HG03571 (cell line): Measurements from ENCODE around the gene GMCL2.
"Not testable (repeated sequence)": the region's sequence is repeated elsewhere in the genome, so short reads cannot be mapped to it uniquely, and the experiment has no call there.

Experiments used
- ATAC-seq: cut with Tn5 transposase; IDR thresholded peaks from one replicate; pipeline ENCODE4 v1.9.1; 2021; ENCODE audit not compliant: unreplicated experiment

Gene GMCL2, protein sequence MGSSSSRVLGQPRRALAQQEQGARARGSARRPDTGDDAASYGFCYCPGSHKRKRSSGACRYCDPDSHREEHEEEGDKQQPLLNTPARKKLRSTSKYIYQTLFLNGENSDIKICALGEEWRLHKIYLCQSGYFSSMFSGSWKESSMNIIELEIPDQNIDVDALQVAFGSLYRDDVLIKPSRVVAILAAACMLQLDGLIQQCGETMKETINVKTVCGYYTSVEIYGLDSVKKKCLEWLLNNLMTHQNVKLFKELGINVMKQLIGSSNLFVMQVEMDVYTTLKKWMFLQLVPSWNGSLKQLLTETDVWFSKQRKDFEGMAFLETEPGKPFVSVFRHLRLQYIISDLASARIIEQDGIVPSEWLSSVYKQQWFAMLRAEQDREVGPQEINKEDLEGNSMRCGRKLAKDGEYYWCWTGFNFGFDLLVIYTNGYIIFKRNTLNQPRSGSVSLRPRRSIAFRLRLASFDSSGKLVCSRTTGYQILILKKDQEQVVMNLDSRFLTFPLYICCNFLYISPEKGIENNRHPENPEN

DNA sequence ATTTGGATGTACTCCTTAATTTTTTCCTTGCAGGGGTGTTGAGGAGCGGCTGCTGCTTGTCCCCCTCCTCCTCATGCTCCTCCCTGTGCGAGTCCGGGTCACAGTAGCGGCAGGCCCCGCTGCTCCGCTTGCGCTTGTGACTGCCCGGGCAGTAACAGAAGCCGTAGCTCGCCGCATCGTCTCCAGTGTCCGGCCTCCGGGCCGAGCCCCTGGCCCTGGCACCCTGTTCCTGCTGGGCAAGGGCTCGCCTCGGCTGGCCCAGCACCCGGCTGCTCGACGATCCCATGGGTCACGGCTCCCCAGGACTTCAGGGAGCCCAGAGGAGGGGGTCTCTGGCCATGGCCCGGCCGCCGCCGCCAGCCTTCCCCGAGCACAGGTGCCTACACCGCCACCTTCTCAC lies at the start of gene GMCL2:
GMCL2 (minus strand) TSS at position 358 of the 400 bp plus-strand sequence; CDS start at position 286, 72 bp downstream.
- no peak for ATAC-seq

DNA sequence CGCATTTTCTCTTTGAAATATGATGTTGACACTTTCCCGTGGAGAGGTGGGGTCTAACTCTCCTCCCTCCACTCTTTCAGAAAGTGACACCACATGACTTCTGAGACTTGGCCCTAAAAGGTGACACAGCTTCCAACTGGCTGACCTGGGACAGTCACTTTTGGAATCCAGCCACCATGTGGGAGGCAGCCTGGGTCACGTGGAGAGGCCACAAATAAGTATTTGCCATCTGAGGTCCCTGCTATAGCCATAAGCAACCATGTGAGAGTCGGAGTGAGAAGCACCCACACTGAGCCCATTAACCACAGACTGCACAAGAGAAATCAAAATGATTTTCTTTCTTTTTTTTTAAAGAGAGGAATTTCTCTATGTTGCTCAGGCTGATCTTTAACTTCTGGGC lies 49.5 kb upstream of the GMCL2 start:
- ATAC-seq = no peak

DNA sequence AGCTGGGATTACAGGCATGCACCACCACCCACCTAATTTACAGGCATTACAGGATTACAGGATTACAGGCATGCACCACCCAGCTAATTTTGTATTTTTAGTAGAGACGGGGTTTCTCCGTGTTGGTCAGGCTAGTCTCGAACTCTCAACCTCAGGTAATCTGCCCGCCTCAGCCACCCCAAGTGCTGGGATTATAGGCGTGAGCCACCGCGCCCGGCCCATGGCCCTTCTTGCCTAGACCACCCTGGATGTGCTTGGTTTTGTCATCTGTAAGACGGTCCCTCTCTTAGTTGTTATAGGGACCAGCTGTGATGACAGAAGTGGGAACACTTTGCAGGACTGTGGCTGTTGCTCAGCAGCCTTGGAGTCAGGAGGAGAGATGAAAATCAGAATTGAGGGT lies 49.0 kb upstream of the GMCL2 start:
- no peak for ATAC-seq

DNA sequence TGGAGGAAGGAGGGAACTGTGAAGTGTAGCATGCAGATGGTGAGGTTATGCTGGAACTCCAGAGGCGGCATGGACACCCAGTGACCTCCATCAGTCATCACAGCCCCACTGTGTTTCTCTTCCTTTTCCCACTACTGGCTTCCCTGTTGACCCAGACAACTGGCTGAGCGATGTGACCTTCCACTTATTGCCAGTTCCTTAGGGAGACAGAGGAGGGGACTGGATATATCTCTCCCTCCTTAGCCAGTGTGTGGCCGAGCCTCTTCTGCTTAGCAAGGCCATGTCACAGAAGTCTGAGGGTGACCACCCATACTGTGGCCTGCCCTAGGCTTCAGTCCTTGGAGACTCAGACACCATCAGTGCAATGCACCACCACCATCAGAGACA lies 48.4 kb upstream of the GMCL2 start:
- no peak for ATAC-seq

DNA sequence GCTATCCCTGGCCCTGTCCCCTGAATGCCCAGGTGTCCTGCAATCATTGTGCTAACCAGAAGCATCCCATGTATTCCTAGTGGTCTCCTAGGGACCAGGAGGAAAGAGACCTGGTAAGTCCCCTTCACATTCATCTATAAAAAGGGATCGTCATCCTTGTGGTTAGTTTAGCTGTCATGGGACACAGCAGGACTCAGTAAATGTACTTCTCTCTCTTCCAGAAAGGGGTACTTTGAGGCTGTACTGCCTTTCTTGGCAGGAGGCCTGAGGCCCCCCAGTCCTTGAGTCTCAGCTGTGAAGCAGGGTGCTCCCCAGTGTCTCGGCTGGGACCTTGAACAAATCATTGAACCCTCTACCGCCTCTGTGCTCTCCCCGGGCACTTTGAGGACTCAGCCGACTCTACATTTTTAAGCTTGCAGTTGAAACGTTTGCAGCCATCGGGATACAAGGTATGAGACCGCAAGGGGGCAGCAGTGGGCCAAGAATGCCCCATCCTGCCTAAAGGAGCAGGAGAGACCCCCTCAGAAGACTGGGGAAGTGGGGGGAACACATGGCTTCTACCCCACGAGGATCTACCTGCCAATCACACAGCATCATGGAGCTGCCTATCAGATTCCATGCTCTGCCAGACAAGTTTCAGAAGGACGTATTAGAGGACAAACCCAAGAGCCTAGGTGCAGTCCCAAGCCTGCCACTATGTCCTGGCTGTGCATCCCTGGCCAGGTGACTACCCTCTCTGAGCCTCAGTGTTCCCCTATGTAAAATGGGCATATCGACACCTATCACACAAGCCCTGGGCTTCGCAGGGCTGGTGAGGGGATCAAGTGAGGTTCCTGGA lies 47.8 kb upstream of the GMCL2 start:
- ATAC-seq = no peak

DNA sequence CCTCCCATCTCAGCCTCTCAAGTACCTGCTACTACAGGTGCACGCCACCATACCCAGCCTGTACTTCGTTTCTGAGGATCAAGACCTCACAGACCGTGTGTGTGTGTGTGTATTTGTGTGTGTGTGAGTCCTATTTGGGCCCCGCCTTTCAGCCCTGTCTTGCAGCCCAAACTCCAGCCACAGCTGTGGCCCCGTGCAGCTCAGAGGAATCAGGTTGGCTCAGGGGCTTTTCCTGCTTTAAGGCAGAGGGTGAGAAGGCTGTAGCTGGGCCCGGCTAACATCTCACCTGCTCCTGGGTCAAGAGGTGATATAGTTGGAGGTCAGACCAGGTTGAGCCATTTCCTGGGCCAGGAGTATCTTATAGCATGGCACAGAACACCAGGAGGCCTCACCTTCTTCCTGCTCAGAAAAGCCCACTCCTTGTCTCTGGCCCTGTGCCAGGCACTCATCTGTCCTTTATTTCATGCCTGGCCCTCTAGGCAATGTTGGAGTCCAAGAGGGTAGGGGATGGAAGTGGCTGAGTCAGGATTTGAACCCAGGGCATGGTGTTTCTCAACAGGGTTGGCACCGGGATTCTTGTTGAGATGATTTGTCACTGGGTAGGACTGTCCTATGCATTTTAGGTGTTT lies 47.1 kb upstream of the GMCL2 start:
- ATAC-seq = no peak

DNA sequence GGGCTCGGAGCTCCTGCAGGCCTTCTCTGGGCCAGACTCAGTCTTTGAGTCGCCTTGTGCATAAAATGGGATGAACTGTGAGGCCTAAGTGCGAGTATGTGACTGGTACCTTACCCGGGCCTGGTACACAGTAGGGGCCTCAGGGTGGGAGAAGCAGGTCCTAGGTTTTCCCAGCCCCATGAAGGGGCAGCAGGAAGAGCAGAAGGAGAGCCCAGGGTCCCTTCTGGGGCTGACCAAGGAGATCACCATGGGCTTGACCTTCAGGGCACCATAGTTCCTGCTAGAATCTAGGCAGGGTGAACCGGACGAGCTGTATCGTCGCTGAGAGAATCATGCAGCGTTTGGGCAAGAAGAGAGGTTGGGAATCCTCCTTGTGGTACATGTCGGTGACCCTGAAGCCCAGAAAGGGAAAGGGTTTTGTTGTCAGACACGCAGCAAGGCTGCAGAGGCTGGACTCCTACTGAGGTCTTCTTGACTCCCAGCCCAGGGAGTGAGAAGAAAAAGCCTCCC lies 45.8 kb upstream of the GMCL2 start:
- no peak for ATAC-seq

DNA sequence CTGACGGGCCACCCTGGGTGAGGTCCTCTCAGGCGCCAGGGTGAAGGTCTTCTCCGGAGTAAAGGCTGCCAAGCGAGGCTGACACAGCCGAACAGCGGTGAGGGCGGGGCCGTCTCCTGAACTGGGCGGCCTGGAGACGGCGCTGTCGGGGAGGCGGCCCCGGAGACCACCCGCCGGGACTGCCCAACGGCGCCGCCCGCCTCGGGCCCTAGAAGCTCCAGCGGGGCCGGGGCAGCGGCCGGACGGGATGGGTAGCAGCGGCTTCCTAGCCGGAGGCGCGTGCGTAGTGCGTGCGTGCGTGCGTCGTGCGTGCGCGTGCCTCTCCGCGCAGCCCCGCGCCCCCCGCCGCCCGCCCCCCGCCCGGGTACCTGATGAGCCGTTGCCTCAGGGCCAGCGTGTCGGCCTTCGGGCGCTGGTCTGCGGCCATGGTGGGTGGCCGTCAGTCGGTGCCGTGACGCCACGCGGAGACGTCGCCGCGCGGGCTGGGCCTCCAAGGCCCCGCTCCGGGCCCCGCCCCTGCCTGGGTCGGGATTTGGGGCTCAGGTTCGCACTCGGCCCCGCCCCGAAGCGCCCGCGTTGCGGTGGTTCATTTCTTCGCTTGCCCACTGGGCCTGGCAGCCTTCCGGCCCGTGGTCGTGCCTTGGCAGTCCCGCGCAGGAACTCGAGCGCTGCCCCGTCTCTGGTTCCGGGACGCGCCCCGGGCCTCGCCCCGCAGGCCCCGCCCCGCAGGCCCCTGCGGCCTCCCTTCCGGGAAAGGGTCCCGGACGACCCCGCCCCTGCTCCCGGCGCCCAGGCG lies 45.2 kb upstream of the GMCL2 start, which contains the start of gene PHYKPL:
PHYKPL (minus strand) TSS at position 679 of the 796 bp plus-strand sequence; CDS start at position 427, 252 bp downstream.
- ATAC-seq = peak; percentile 63

DNA sequence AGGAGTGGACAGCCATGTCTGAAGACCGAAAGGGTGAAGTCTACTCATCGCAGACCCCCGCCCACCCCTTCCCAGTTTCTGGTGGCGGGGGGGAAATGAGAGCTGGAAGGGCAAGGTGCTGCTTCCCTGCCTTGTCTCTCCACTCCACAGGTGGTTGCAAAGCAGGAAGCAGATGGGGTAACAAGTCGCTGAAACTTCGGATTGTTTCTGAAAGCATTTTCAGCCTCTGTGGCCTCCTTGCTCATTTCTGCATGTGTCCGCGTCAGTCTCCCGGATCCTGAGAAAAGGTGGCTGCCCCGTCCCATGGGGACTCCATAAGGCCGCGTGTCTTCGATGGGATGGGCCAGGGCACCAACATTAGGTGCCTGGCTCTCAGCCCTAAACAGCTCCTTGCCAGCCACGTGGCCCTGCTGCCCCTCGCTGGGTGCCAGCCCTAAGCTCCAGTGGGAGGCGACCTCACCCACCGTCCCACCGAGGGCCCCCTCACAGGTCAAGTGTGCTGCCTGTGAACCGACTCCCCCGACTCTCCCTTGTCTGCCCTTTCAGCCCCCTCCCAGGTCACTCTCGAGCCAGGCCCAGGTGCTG lies 44.5 kb upstream of the GMCL2 start:
- ATAC-seq = no peak

DNA sequence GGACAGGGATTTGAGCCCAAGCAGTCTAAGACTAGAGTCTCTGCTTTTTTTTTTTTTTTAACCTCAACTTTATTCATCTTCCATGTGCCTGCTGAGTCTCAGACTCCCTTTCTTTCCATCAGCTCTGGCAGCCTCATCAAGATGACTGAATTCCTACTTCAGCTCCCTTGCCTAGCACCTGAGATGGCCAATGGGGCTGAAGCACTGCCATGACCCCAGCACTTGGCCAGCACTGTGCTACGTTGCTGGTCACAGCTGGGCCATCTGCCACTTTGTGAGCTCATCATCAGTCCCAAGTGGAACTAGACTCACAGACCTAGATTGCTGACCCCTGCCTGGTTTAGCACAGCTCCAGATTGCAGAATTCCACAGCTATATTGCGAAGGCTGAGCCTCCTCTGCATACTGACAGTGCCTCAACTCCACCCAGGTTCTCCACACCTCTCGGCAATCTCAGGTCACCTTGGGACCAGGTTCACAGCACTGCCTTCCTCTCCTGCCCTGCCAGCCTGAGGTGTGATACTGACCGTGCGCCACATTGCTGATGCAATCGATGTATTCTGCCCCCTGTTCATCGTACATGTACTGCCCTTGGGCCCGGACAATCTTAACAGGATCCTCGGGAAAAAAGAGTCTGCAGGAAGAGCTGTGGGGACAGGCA lies 43.8 kb upstream of the GMCL2 start:
- ATAC-seq = no peak

DNA sequence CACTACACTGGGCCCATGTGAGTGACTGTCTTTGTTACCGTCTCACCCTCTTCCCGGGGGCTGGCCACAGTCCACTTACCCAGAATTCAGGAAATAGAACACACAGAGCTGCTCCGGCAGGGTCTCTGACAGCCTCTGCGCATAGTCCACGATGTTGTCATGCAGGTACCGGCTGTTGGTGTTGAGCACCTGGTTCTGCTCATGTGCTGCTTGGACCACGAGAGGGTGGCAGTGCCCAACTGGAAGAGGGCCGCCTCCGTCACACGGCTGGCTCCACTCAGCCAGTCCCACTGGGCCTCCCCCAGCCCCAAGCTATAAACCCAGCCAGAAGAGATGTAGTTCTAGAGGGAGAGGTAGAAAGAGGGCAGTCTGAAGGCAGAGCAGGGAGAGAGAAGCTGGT lies 42.7 kb upstream of the GMCL2 start:
- ATAC-seq = no peak

DNA sequence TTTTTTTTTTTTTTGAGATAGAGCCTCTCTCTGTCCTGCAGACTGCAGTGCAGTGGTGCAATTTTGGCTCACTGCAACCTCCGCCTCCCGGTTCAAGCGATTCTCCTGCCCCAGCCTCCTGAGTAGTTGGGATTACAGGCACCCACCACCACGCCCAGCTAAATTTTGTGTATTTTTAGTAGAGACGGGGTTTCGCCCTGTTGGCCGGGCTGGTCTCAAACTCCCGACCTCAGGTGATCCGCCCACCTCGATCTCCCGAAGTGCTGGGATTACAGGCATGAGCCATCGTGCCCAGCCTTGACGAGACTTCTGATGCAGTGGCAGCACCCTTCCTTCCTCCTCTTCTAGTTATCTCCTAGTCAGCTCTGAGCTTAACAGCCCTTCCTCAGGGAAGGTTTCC lies 41.9 kb upstream of the GMCL2 start:
- ATAC-seq = not testable (repeated sequence)

DNA sequence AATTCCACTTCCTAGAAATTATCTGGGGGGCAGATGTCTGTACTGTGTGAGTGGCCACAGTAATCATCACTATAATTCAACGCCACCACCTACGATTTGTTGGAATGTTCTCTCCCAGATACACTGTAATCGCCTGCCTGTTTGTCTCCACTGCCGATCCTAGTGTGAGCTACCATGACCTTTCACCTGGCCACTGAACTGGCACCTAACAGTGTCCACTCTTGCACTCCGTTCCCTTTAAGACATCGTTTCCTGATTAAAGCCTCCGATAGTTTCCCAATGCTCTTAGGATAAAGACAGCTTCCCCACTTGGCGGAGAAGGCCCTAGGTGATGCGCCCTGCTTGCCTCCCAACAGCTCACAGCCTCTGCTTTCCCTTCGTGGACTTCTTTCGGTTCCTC lies 41.4 kb upstream of the GMCL2 start:
- no peak for ATAC-seq

DNA sequence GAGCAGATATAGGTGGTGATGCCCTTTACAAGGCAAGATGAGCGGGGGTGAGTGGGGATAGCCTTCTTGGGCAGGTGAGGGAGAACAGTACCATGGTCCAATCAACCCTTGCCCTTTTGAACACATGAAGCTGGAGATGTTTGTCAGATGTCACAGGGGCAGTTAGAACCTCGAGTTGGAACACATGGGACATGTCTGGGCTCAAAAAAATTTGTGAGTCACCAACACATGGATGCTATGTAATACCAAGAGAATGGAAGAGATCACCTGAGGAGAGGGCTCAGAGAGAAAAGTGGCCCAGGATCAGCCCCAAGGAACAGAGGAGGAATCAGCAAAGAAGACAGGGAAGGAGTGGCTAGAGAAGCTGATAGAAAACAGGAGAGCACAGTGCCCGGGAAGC lies 40.8 kb upstream of the GMCL2 start:
- ATAC-seq = no peak

DNA sequence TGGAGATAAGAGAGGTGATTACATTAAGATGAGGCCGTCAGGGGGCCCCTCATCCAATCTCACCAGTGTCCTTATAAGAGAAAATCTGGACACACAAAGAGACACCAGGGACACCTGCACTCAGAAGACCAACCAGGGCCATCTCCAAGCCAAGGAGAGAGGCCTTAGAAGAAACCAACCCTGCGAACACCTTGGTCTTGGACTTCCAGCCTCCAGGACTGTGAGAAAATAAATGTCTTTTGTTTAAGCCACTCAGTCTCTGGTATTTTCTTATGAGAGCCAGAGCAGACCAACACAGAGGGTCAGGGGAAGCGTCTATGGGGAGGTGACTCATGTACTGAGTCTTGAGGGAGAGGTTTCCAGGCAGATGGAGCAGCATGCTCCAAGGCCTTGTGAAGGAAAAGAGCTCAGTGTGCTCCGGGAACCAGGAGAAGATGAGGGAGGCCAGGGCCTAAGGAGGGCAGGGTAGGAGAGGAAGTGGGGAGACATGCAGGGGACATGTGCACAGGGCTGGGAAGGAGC lies 40.0 kb upstream of the GMCL2 start:
- ATAC-seq = no peak

DNA sequence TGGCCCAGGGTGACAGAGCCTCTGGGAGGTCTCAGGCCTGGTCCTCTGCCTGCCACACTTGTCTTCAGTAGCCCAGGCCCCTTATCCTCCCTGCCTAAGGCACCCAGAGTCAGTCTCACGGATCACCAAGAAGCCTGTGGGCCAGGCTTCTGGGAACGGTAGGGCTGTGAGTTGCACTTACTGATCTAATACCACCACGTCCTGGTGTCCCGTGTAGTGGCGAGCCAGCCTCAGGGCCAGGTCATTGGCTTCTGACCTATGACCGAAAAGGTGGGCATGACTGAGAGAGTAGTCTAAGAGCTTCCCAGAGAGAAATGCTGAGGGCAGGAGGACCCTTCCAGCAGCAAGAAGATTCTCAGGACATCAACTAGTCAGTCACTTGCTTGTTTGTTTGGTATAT lies 38.0 kb upstream of the GMCL2 start:
- ATAC-seq = no peak

DNA sequence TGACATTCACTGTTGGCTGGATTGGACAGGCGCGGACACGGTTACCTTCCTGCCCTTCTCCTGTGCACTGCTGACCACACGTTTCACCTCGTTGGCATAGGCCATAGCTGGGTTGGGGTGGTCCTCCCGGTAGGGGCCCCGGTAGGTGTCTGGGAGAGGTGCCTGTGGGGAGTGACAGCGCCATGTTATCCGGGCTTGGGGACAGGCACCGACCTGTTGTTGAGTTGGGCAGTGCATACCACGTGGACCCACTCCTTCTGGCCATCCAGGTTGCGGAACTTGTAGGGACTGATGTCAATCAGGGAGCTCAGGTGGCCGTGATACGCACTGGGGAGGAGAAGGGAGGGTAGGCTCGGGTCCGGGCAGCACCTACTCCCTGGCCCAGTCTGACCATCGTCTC lies 37.2 kb upstream of the GMCL2 start:
- no peak for ATAC-seq

DNA sequence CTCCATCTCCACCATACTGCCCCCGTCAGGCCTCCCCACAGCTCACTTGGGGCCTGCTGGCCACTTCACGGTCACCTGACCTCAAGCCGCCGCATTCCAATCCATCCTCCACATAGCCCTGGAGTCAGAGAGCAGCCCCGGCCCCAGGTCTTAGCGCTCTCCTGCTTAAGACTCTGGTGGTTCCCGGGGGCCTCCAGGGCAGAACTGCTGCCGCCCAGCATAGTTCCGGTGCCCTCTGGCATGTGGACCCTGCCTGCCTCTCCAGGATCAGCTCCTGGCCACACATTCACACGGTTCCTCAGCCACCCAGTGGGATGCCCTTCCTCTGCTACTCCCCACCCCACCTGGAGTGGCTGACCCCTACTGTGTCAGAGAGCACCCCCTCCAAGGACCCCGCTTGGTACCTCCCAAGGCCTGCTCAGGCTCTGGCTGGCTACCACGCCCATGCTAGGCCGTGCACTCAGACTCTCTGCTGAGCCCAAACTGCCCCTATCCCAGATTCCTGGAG lies 36.7 kb upstream of the GMCL2 start:
- ATAC-seq = no peak

DNA sequence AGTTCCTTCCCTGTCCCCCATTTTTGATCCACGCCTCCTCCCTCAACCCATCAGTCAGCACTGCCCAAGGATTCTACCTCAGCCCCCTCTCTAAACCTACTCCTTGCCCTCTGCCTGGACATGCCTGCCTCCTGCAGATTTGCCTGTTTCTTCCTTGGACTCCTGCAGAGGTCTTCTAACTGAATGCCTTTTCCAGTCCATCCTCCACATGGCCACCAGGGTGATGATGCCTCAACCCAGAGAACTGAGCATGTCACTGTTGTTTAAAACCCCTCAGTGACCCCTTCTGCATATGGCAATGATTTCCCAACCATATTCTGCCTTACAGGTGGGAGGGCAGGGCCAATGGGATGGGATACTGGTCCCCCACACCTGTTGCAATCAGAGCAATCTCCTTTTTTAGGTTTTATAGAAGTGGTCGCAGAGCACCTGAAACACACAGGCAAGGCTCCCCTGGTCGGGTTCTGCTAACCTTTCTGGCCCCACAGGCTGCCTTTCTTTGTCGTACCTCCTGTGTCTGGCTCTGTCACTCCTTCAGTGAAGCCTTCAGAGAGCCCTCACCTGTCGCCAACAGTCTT lies 36.1 kb upstream of the GMCL2 start:
- no peak for ATAC-seq
